Erythroblast (primary cell): ENCODE measurements around the gene SLC23A2.

Experiments used
- GATA1 ChIP-seq: IDR thresholded peaks from 2 replicates; pipeline ENCODE4 v1.6.1; 2011; ENCODE audit warnings: low read depth, mild to moderate bottlenecking, control low read depth, low read length, moderate library complexity
- POLR2A ChIP-seq: IDR thresholded peaks from 2 replicates; pipeline ENCODE4 v1.6.1; 2011; ENCODE audit warnings: mild to moderate bottlenecking, low read length

DNA sequence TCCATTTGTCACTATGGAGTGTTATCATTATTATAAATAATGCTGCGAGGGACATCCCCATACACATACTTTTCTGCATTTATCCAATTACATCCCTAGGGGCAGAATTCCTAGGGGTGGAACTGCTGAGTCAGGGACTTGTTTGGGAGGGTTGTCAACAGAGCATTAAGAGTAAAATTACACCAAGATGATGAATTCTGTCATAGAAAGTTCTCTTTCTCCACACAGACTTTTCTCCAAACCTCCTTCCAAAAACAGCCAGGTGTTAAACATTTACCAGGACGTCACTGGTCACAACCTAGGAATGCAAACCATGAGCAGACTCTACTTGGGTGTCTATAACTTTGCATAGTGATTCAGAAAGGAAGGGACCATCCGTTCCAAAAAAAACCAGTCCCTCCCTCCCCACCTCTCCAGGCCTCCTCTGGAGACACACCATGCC is 184.1 kb downstream of the SLC23A2 start:
- TF ChIP-seq POLR2A (no peak), GATA1 (no peak)
